OCI-LY3 (cell line): ENCODE results near the gene BLM.

ENCODE experiments used
- EZH2phosphoT487 ChIP-seq: fragments of 200-600 bp; shearing (Covaris generic); IDR thresholded peaks from 2 replicates; pipeline ENCODE4 v1.6.1; 2018; ENCODE audit warnings: antibody characterized with exemption, mixed run types, low read depth
- TF ChIP-seq, protein P1 (sequence below): fragments of 200-600, 300-600 bp; sonication (generic); IDR thresholded peaks from 2 replicates; pipeline ENCODE4 v1.5.1; 2014; ENCODE audit warnings: antibody characterized with exemption, low read length, low read depth

DNA sequence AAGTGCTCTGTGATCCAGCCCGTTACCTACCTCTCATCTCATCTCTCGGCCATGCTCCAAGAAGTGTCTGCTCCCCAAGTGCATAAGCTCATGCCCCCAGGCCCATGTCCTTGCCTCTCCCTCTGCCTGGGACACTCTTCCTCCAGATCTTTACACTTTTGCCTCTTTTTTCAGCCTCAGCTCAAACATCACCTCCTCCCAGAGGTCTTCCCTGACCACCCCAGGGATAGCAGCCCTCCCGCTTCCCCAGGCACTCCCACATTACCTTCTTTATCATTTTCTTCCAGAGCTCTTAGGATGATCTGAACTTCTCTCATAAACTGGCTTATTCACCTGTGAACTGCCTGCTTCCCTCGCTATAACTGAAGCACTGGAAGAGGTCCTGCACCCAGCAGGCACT is 148.6 kb downstream of the BLM start:
- TF ChIP-seq, protein P1, sequence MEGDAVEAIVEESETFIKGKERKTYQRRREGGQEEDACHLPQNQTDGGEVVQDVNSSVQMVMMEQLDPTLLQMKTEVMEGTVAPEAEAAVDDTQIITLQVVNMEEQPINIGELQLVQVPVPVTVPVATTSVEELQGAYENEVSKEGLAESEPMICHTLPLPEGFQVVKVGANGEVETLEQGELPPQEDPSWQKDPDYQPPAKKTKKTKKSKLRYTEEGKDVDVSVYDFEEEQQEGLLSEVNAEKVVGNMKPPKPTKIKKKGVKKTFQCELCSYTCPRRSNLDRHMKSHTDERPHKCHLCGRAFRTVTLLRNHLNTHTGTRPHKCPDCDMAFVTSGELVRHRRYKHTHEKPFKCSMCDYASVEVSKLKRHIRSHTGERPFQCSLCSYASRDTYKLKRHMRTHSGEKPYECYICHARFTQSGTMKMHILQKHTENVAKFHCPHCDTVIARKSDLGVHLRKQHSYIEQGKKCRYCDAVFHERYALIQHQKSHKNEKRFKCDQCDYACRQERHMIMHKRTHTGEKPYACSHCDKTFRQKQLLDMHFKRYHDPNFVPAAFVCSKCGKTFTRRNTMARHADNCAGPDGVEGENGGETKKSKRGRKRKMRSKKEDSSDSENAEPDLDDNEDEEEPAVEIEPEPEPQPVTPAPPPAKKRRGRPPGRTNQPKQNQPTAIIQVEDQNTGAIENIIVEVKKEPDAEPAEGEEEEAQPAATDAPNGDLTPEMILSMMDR, result no peak
- TF ChIP-seq EZH2phosphoT487, result no peak
